H9 (cell line): ENCODE results near the gene HHLA2. TPM values are rescaled to one million over a fixed set of nuclear protein-coding genes. Genes with fewer than 3 reads are reported as not detected.

Experiments used
- DNase-seq: peaks from one replicate; pipeline ENCODE4 v3.0.0-alpha.2; 2017
- H2AFZ ChIP-seq: one replicate; pipeline ENCODE4 v1.6.1; 2013; ENCODE audit warnings: mild to moderate bottlenecking, low read length, control low read depth, moderate library complexity
- H2AK5ac ChIP-seq: 2 replicates; pipeline ENCODE4 v1.6.1; 2013; ENCODE audit warnings: low read length, control low read depth, mixed read lengths; ENCODE audit not compliant: insufficient read length
- H2BK120ac ChIP-seq: one replicate; pipeline ENCODE4 v1.6.1; 2013; ENCODE audit warnings: low read depth, mild to moderate bottlenecking, low read length, control low read depth, inconsistent platforms; ENCODE audit not compliant: poor library complexity, severe bottlenecking
- H2BK12ac ChIP-seq: 2 replicates; pipeline ENCODE4 v1.6.1; 2013; ENCODE audit warnings: low read length, control low read depth, mixed read lengths, low read depth; ENCODE audit not compliant: insufficient read length
- H2BK15ac ChIP-seq: 2 replicates; pipeline ENCODE4 v1.6.1; 2013; ENCODE audit warnings: low read depth, low read length, control low read depth
- H2BK20ac ChIP-seq: one replicate; pipeline ENCODE4 v1.6.1; 2013; ENCODE audit warnings: low read depth, mild to moderate bottlenecking, low read length, control low read depth, inconsistent platforms; ENCODE audit not compliant: poor library complexity, severe bottlenecking
- H2BK5ac ChIP-seq: 2 replicates; pipeline ENCODE4 v1.6.1; 2013; ENCODE audit warnings: low read length, control low read depth, mixed read lengths; ENCODE audit not compliant: insufficient read length
- H3K14ac ChIP-seq: 2 replicates; pipeline ENCODE4 v1.6.1; 2013; ENCODE audit warnings: low read length, control low read depth; ENCODE audit not compliant: insufficient read depth
- H3K18ac ChIP-seq: 2 replicates; pipeline ENCODE4 v1.6.1; 2013; ENCODE audit warnings: low read depth, mild to moderate bottlenecking, mixed read lengths, low read length, control low read depth; ENCODE audit not compliant: insufficient read length
- H3K23ac ChIP-seq: 2 replicates; pipeline ENCODE4 v1.6.1; 2013; ENCODE audit warnings: low read length, control low read depth, mixed read lengths, low read depth; ENCODE audit not compliant: insufficient read length
- H3K23me2 ChIP-seq: 2 replicates; pipeline ENCODE4 v1.6.1; 2013; ENCODE audit warnings: low read depth, mild to moderate bottlenecking, mixed read lengths, low read length, control low read depth; ENCODE audit not compliant: insufficient read length, poor library complexity, severe bottlenecking
- H3K27ac ChIP-seq: 2 replicates; pipeline ENCODE4 v1.5.1; 2013; ENCODE audit warnings: low read length, control low read depth, mixed read lengths, low read depth; ENCODE audit not compliant: insufficient read length
- H3K27me3 ChIP-seq: 2 replicates; pipeline ENCODE4 v1.6.1; 2013; ENCODE audit warnings: low read length, control low read depth, inconsistent platforms; ENCODE audit not compliant: insufficient read depth
- H3K4ac ChIP-seq: 2 replicates; pipeline ENCODE4 v1.6.1; 2013; ENCODE audit warnings: low read depth, mild to moderate bottlenecking, control low read depth, inconsistent platforms, low read length, moderate library complexity
- H3K4me1 ChIP-seq: 2 replicates; pipeline ENCODE4 v1.6.1; 2013; ENCODE audit warnings: low read length, control low read depth, inconsistent platforms; ENCODE audit not compliant: insufficient read depth
- H3K4me2 ChIP-seq: 2 replicates; pipeline ENCODE4 v1.6.1; 2013; ENCODE audit warnings: low read length, control low read depth, mixed read lengths; ENCODE audit not compliant: insufficient read length, insufficient read depth
- H3K56ac ChIP-seq: 2 replicates; pipeline ENCODE4 v1.6.1; 2013; ENCODE audit warnings: low read depth, mild to moderate bottlenecking, mixed read lengths, low read length, control low read depth; ENCODE audit not compliant: insufficient read length
- H3K79me1 ChIP-seq: 2 replicates; pipeline ENCODE4 v1.6.1; 2013; ENCODE audit warnings: low read depth, mild to moderate bottlenecking, moderate library complexity, low read length, control low read depth, inconsistent platforms; ENCODE audit not compliant: insufficient read depth, poor library complexity, severe bottlenecking
- H3K79me2 ChIP-seq: 2 replicates; pipeline ENCODE4 v1.6.1; 2013; ENCODE audit warnings: low read length, control low read depth, inconsistent platforms; ENCODE audit not compliant: insufficient read depth
- H3K9ac ChIP-seq: 2 replicates; pipeline ENCODE4 v1.6.1; 2013; ENCODE audit warnings: low read length, control low read depth, mixed read lengths; ENCODE audit not compliant: insufficient read length; ENCODE audit errors: extremely low read depth
- H3K9me3 ChIP-seq: one replicate; pipeline ENCODE4 v1.6.1; 2013; ENCODE audit warnings: low read depth, low read length, inconsistent platforms; ENCODE audit not compliant: control insufficient read depth
- H3T11ph ChIP-seq: one replicate; pipeline ENCODE4 v1.6.1; 2013; ENCODE audit warnings: mild to moderate bottlenecking, low read length, control low read depth, inconsistent platforms
- H4K20me1 ChIP-seq: one replicate; pipeline ENCODE4 v1.6.1; 2013; ENCODE audit not compliant: control insufficient read depth, insufficient read length, insufficient read depth
- H4K5ac ChIP-seq: 2 replicates; pipeline ENCODE4 v1.6.1; 2013; ENCODE audit warnings: low read depth, mild to moderate bottlenecking, mixed read lengths, low read length, control low read depth; ENCODE audit not compliant: insufficient read length
- H4K8ac ChIP-seq: replicated peaks from 2 replicates; pipeline ENCODE4 v1.6.1; 2013; ENCODE audit warnings: low read length, control low read depth, mixed read lengths, low read depth; ENCODE audit not compliant: insufficient read length
- H4K91ac ChIP-seq: 2 replicates; pipeline ENCODE4 v1.6.1; 2013; ENCODE audit warnings: low read depth, mild to moderate bottlenecking, moderate library complexity, mixed read lengths, low read length, control low read depth; ENCODE audit not compliant: insufficient read length
- H3K27ac Mint-ChIP-seq, 3 experiments: 2 replicates in 2 of 3; 3 replicates in 1 of 3; pipeline ENCODE4 v1.8.0; 2020 to 2021; ENCODE audit warnings: mixed read lengths in 3 of 3, mild to moderate bottlenecking in 1 of 3, moderate library complexity in 1 of 3
- H3K27me3 Mint-ChIP-seq: 2 replicates; pipeline ENCODE4 v1.8.0; 2021; ENCODE audit warnings: low read depth, mild to moderate bottlenecking, moderate library complexity, mixed read lengths
- H3K36me3 Mint-ChIP-seq, 3 experiments: 2 replicates in 2 of 3; 3 replicates in 1 of 3; pipeline ENCODE4 v1.8.0; 2020 to 2021; ENCODE audit warnings: low read depth in 3 of 3, mixed read lengths in 3 of 3; ENCODE audit not compliant: insufficient read depth in 1 of 3
- H3K4me1 Mint-ChIP-seq, 2 experiments: 2 replicates each; pipeline ENCODE4 v1.8.0; 2020; ENCODE audit warnings: mixed read lengths in 2 of 2
- H3K4me3 Mint-ChIP-seq, 2 experiments: 2 replicates in 1 of 2; 3 replicates in 1 of 2; pipeline ENCODE4 v1.8.0; 2020 to 2021; ENCODE audit warnings: mild to moderate bottlenecking in 2 of 2, mixed read lengths in 2 of 2, moderate library complexity in 1 of 2
- H3K9me3 Mint-ChIP-seq, 2 experiments: 2 replicates in 1 of 2; 3 replicates in 1 of 2; pipeline ENCODE4 v1.8.0; 2020; ENCODE audit warnings: mild to moderate bottlenecking in 2 of 2, mixed read lengths in 2 of 2, moderate library complexity in 1 of 2
- WGBS: extraction: QIAGEN DNeasy Blood & Tissue Kit; methylation state at CpG from one replicate; pipeline ENCODE4 v1.1.7; 2013; ENCODE audit warnings: missing lambda C conversion rate, low lambda C conversion rate, mixed read lengths; ENCODE audit not compliant: insufficient read length; ENCODE audit errors: extremely low coverage; 5-methylcytosine and 5-hydroxymethylcytosine counted together
- total RNA-seq: library from RNA; stranded (reverse); gene quantifications from 2 replicates; pipeline ENCODE4 v1.2.1, GENCODE V29; 2021
- TF ChIP-seq, protein P1 (sequence below): fragments of 200-600 bp; sonication (generic); conservative IDR thresholded peaks from 3 replicates; pipeline ENCODE4 v1.8.0; 2021; ENCODE audit warnings: antibody characterized with exemption, mild to moderate bottlenecking

HHLA2 gene
- total RNA-seq, 1 experiment from 2014 or later: not detected

GRCh38 chr3:108403686-108404345, 107.5 kb downstream of the HHLA2 start:
- Mint-ChIP-seq H3K4me1 (peaks cover 15 to 18% of the 10 kb centered on the region in 2 experiments), H3K27ac (no peak overlapping the region), H3K9me3 (no peaks in the 10 kb centered on the region), H3K36me3 (no peaks in the 10 kb centered on the region), H3K4me3 (no peak overlapping the region), H3K27me3 (no peaks in the 10 kb centered on the region)
- no peak overlapping the region for H3T11ph ChIP-seq
- H3K56ac ChIP-seq: no peak overlapping the region
- no peak overlapping the region for H2BK120ac ChIP-seq
- H3K23ac ChIP-seq: no peak overlapping the region
- H3K79me2 ChIP-seq: no peaks in the 10 kb centered on the region
- H4K20me1 ChIP-seq: no peaks in the 10 kb centered on the region
- DNase-seq: no peak
- H2BK20ac ChIP-seq: no peak overlapping the region
- H3K18ac ChIP-seq: no peak overlapping the region
- no peak overlapping the region for H3K4me2 ChIP-seq
- H3K27ac ChIP-seq: no peak overlapping the region
- H2BK12ac ChIP-seq: no peak overlapping the region
- no peak overlapping the region for H2AFZ ChIP-seq
- no peak overlapping the region for H2BK15ac ChIP-seq
- no peaks in the 10 kb centered on the region for H3K23me2 ChIP-seq
- no peak overlapping the region for H4K91ac ChIP-seq
- no peak overlapping the region for H3K4ac ChIP-seq
- H3K14ac ChIP-seq: no peak overlapping the region
- no peak overlapping the region for H4K5ac ChIP-seq
- H3K27me3 ChIP-seq: no peaks in the 10 kb centered on the region
- WGBS: no CpG with 5 or more reads among the region's 4 CpGs
- no peak overlapping the region for H3K9ac ChIP-seq
- peaks cover 2% of the 10 kb centered on the region; the same call in 1 of the 2 replicates for H3K4me1 ChIP-seq
- H4K8ac ChIP-seq: no peak overlapping the region
- H3K79me1 ChIP-seq: no peaks in the 10 kb centered on the region
- H2AK5ac ChIP-seq: no peak overlapping the region
- TF ChIP-seq, protein P1, sequence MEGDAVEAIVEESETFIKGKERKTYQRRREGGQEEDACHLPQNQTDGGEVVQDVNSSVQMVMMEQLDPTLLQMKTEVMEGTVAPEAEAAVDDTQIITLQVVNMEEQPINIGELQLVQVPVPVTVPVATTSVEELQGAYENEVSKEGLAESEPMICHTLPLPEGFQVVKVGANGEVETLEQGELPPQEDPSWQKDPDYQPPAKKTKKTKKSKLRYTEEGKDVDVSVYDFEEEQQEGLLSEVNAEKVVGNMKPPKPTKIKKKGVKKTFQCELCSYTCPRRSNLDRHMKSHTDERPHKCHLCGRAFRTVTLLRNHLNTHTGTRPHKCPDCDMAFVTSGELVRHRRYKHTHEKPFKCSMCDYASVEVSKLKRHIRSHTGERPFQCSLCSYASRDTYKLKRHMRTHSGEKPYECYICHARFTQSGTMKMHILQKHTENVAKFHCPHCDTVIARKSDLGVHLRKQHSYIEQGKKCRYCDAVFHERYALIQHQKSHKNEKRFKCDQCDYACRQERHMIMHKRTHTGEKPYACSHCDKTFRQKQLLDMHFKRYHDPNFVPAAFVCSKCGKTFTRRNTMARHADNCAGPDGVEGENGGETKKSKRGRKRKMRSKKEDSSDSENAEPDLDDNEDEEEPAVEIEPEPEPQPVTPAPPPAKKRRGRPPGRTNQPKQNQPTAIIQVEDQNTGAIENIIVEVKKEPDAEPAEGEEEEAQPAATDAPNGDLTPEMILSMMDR: no peak
- no peak overlapping the region for H2BK5ac ChIP-seq
- H3K9me3 ChIP-seq: no peaks in the 10 kb centered on the region
